H1 (cell line): ENCODE data around the gene MPST. TPM values are rescaled to one million over a fixed set of nuclear protein-coding genes. Genes with fewer than 3 reads are reported as not detected.

Experiments
- CTCF ChIA-PET: fragments of 300-600 bp; sonication (Branson Sonifier 250); formaldehyde crosslinking; loops from one replicate; lab custom pipeline; 2021; ENCODE audit not compliant: partially characterized antibody; lab: Charles Lee
- POLR2A ChIA-PET: fragments of 300-600 bp; sonication (Branson Sonifier 250); formaldehyde crosslinking; loops from one replicate; lab custom pipeline; 2021; ENCODE audit warnings: inconsistent platforms; ENCODE audit not compliant: partially characterized antibody; lab: Charles Lee
- DNase-seq, 2 experiments: peaks; one replicate each; pipeline versions ENCODE4 v3.0.0 to v3.0.0-alpha.2; 2010 to 2022; ENCODE audit warnings: low spot score in 2 of 2, low read depth in 1 of 2, mixed read lengths in 1 of 2
- FAIRE-seq: peaks from 2 replicates; lab custom pipeline; 2011; peaks lifted over from hg19 to GRCh38; lab: Jason Lieb, UNC
- H2AFZ ChIP-seq: 2 replicates; pipeline ENCODE4 v1.8.1; 2012; ENCODE audit warnings: low read length, inconsistent platforms
- H2AK5ac ChIP-seq: 2 replicates; pipeline ENCODE4 v1.6.1; 2013; ENCODE audit warnings: low read depth, low read length
- H2BK120ac ChIP-seq: replicated peaks from 2 replicates; pipeline ENCODE3; 2013; ENCODE audit warnings: low read depth, low read length, inconsistent platforms
- H2BK12ac ChIP-seq: 2 replicates; pipeline ENCODE4 v1.6.1; 2013; ENCODE audit warnings: low read depth, low read length
- H2BK15ac ChIP-seq: 2 replicates; pipeline ENCODE4 v1.6.1; 2013; ENCODE audit warnings: low read length
- H2BK20ac ChIP-seq: 2 replicates; pipeline ENCODE4 v1.6.1; 2013; ENCODE audit warnings: low read length
- H2BK5ac ChIP-seq: 2 replicates; pipeline ENCODE4 v1.6.1; 2013; ENCODE audit warnings: low read depth, low read length
- H3K14ac ChIP-seq: 2 replicates; pipeline ENCODE4 v1.6.1; 2013; ENCODE audit warnings: inconsistent platforms; ENCODE audit not compliant: insufficient read length
- H3K18ac ChIP-seq: 2 replicates; pipeline ENCODE4 v1.6.1; 2013; ENCODE audit warnings: low read length; ENCODE audit errors: extremely low read depth
- H3K23ac ChIP-seq: 2 replicates; pipeline ENCODE4 v1.6.1; 2013; ENCODE audit warnings: inconsistent platforms; ENCODE audit not compliant: insufficient read length
- H3K23me2 ChIP-seq: 2 replicates; pipeline ENCODE4 v1.6.1; 2013; ENCODE audit warnings: low read depth, low read length
- H3K27ac ChIP-seq: 2 replicates; pipeline ENCODE4 v1.6.1; 2011; ENCODE audit warnings: low read depth, low read length, inconsistent platforms
- H3K27me3 ChIP-seq, 4 experiments: replicated peaks in 1 of 4; 1 replicate in 1 of 4; 2 replicates in 3 of 4; pipeline versions ENCODE4 v1.6.1 to v1.8.1; 2011 to 2013; ENCODE audit warnings: low read length in 3 of 4, mild to moderate bottlenecking in 3 of 4, inconsistent platforms in 2 of 4, mixed read lengths in 2 of 4, moderate library complexity in 1 of 4; ENCODE audit not compliant: control insufficient read depth in 3 of 4, insufficient read depth in 3 of 4; ENCODE audit errors: extremely low read depth in 1 of 4
- H3K36me3 ChIP-seq, 4 experiments: 2 replicates each; pipeline versions ENCODE4 v1.6.1 to v1.8.1; 2011 to 2013; ENCODE audit warnings: mild to moderate bottlenecking in 4 of 4, low read length in 3 of 4, moderate library complexity in 2 of 4, control low read depth in 1 of 4, inconsistent platforms in 1 of 4; ENCODE audit not compliant: insufficient read depth in 4 of 4, control insufficient read depth in 2 of 4
- H3K4ac ChIP-seq: replicated peaks from 2 replicates; pipeline ENCODE3; 2013; ENCODE audit warnings: low read length, low read depth, mixed read lengths, inconsistent platforms; ENCODE audit not compliant: insufficient read length
- H3K4me1 ChIP-seq, 4 experiments: replicated peaks in 1 of 4; 1 replicate in 1 of 4; 2 replicates in 3 of 4; pipeline versions ENCODE4 v1.6.1 to v1.8.1; 2011 to 2013; ENCODE audit warnings: low read length in 3 of 4, inconsistent platforms in 2 of 4, mixed read lengths in 1 of 4; ENCODE audit not compliant: insufficient read depth in 4 of 4, control insufficient read depth in 3 of 4
- H3K4me2 ChIP-seq, 2 experiments: 2 replicates each; pipeline versions ENCODE4 v1.6.1 to v1.8.1; 2011 to 2013; ENCODE audit warnings: low read depth in 2 of 2, low read length in 2 of 2, control low read depth in 1 of 2, inconsistent platforms in 1 of 2, mild to moderate bottlenecking in 1 of 2; ENCODE audit not compliant: insufficient read depth in 1 of 2
- H3K4me3 ChIP-seq, 4 experiments: fragments of 200-600, 300-600 bp in 1 of 4; sonication (generic), shearing (Covaris generic), sonication (Bioruptor Twin) in 1 of 4; 2 replicates each; pipeline versions ENCODE4 v1.5.1 to v1.8.1; 2011 to 2016; ENCODE audit warnings: low read length in 4 of 4, low read depth in 3 of 4, control low read depth in 2 of 4, inconsistent platforms in 2 of 4, mild to moderate bottlenecking in 2 of 4, mixed read lengths in 1 of 4, moderate library complexity in 1 of 4; ENCODE audit not compliant: insufficient read depth in 2 of 4; ENCODE audit errors: extremely low read depth in 1 of 4
- H3K56ac ChIP-seq: replicated peaks from 2 replicates; pipeline ENCODE3; 2013; ENCODE audit warnings: low read depth, mild to moderate bottlenecking, mixed read lengths, low read length, inconsistent platforms; ENCODE audit not compliant: insufficient read length
- H3K79me1 ChIP-seq: 2 replicates; pipeline ENCODE4 v1.6.1; 2013; ENCODE audit warnings: low read depth, low read length, control low read depth
- H3K79me2 ChIP-seq, 2 experiments: 2 replicates each; pipeline versions ENCODE4 v1.6.1 to v1.8.1; 2012 to 2013; ENCODE audit warnings: low read length in 2 of 2, mild to moderate bottlenecking in 2 of 2, inconsistent platforms in 1 of 2; ENCODE audit not compliant: insufficient read depth in 2 of 2, control insufficient read depth in 1 of 2
- H3K9ac ChIP-seq, 4 experiments: replicated peaks in 1 of 4; 1 replicate in 1 of 4; 2 replicates in 3 of 4; pipeline versions ENCODE4 v1.6.1 to v1.8.1; 2011 to 2013; ENCODE audit warnings: low read depth in 3 of 4, low read length in 3 of 4, control low read depth in 2 of 4, mild to moderate bottlenecking in 2 of 4, moderate library complexity in 2 of 4, inconsistent platforms in 1 of 4; ENCODE audit errors: extremely low read depth in 1 of 4
- H3K9me3 ChIP-seq, 2 experiments: 2 replicates each; pipeline versions ENCODE4 v1.6.1 to v1.8.1; 2012 to 2013; ENCODE audit warnings: mild to moderate bottlenecking in 2 of 2, moderate library complexity in 2 of 2, control low read depth in 1 of 2, inconsistent platforms in 1 of 2, low read depth in 1 of 2, low read length in 1 of 2, mixed read lengths in 1 of 2; ENCODE audit not compliant: insufficient read depth in 2 of 2
- H4K20me1 ChIP-seq, 2 experiments: replicated peaks in 1 of 2; 2 replicates each; pipeline versions ENCODE3 to v1.8.1; 2011 to 2013; ENCODE audit warnings: inconsistent platforms in 2 of 2, low read length in 2 of 2, mild to moderate bottlenecking in 1 of 2; ENCODE audit not compliant: insufficient read depth in 2 of 2, control insufficient read depth in 1 of 2
- H4K5ac ChIP-seq: 2 replicates; pipeline ENCODE4 v1.6.1; 2013; ENCODE audit warnings: low read length, low read depth, mixed read lengths, inconsistent platforms; ENCODE audit not compliant: insufficient read length
- H4K8ac ChIP-seq: 2 replicates; pipeline ENCODE4 v1.8.0; 2013; ENCODE audit warnings: mild to moderate bottlenecking, moderate library complexity, low read length, inconsistent platforms; ENCODE audit not compliant: insufficient read depth; ENCODE audit errors: extremely low read depth
- H4K91ac ChIP-seq: replicated peaks from 2 replicates; pipeline ENCODE3; 2013; ENCODE audit warnings: low read length, mixed read lengths, inconsistent platforms; ENCODE audit not compliant: insufficient read length
- CEBPB ChIP-seq: IDR thresholded peaks from 2 replicates; pipeline ENCODE4 v1.6.1; 2012; ENCODE audit warnings: low read depth, low read length
- CTCF ChIP-seq, 3 experiments: IDR thresholded peaks; 1 replicate in 2 of 3; 2 replicates in 1 of 3; pipeline versions ENCODE4 v1.5.1 to v1.6.1; 2011; ENCODE audit warnings: low read length in 3 of 3, mild to moderate bottlenecking in 3 of 3, inconsistent platforms in 2 of 3, low read depth in 1 of 3, moderate library complexity in 1 of 3; ENCODE audit not compliant: insufficient read depth in 1 of 3; ENCODE audit errors: control extremely low read depth in 1 of 3
- HDAC6 ChIP-seq: IDR thresholded peaks from one replicate; pipeline ENCODE4 v1.7.1; 2012; ENCODE audit warnings: low read depth, mild to moderate bottlenecking, inconsistent platforms, low read length, moderate library complexity
- POU5F1 ChIP-seq: IDR thresholded peaks from 2 replicates; pipeline ENCODE4 v1.6.1; 2011; ENCODE audit warnings: low read depth, mild to moderate bottlenecking, low read length, moderate library complexity
- RAD21 ChIP-seq, 2 experiments: IDR thresholded peaks in 1 of 2; conservative IDR thresholded peaks in 1 of 2; 2 replicates each; pipeline ENCODE4 v1.6.1; 2011; ENCODE audit warnings: low read depth in 2 of 2, low read length in 2 of 2, improper control_type of control experiment in 1 of 2, inconsistent platforms in 1 of 2, mild to moderate bottlenecking in 1 of 2, moderate library complexity in 1 of 2
- WGBS, 2 experiments: shearing (Covaris generic) in 1 of 2; methylation state at CpG; one replicate each; pipeline versions ENCODE4 v1.1.6 to v1.1.7; 2013 to 2015; ENCODE audit warnings: low lambda C conversion rate in 2 of 2, mixed read lengths in 2 of 2, inconsistent platforms in 1 of 2, low coverage in 1 of 2, missing lambda C conversion rate in 1 of 2; ENCODE audit not compliant: insufficient replicate concordance in 2 of 2, insufficient coverage in 1 of 2, insufficient read length in 1 of 2; ENCODE audit errors: extremely low coverage in 1 of 2, missing lambda C conversion rate in 1 of 2; 5-methylcytosine and 5-hydroxymethylcytosine counted together
- polyA plus RNA-seq, 7 experiments: library from polyadenylated mRNA; depleted of rRNA in 3 of 7; stranded (reverse) in 5 of 7; unstranded in 2 of 7; fragments of >200 nt in 5 of 7; fragments of 200-250 nt in 2 of 7; gene quantifications; 1 replicate in 5 of 7; 2 replicates in 1 of 7; 4 replicates in 1 of 7; pipeline versions ENCODE4 v1.2.1 to v1.2.3, GENCODE V29; 2011 to 2013; ENCODE audit warnings: missing spikeins in 2 of 7, mixed read lengths in 2 of 7
- total RNA-seq: library from RNA; stranded (reverse); fragmentation: NEBNext Ultra II Directional; extraction: Animal tissue kit (Norgen Biotek cat#: 25700); gene quantifications from 2 replicates; pipeline ENCODE4 v1.2.1, GENCODE V29; 2021

Gene MPST
- total and polyA plus RNA-seq, 2 of the 8 experiments (the other 6 are each of a cell fraction or from before 2014, with no cell fraction given): 86.0 to 124 TPM

DNA sequence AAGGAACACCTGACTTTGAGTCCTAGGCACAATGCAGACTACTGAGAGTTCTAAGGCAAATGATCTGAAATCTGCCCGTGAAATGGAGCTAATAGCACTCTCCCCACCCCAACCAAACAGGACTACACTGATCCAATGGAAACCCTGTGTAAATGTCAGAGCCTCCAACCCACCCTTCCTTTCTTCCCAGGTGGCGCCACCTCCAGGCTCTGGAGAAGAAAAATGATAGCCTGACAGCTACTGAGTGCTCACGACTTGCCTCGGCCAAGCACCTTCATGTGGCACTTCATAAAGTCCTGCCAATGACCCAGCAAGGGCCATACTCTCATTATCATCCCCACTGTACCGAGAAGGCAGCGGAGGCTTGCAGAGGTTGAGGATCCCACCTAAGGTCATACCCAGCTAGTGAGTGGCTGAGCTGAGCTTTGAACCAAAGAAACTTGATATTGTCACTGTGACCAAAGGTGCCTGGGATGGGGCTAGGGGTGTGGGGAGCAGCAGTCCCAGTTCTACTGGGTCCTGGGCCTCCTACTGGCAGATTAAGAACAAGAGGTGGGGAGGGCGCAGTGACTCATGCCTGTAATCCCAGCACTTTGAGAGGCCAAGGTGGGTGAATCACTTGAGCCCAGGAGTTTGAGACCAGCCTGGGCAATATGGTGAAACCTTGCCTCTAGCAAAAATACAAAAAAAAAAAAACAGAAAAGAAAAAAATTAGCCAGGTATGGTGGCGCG is 20.8 kb upstream of the MPST start:
- Histone ChIP-seq H3K27ac (no peak overlapping the region), H3K23me2 (no peaks in the 10 kb centered on the region), H3K4me3 (no peak overlapping the region), H3K27me3 (0 out of 7 replicates have a peak, but pooled peaks cover 0 to 3% (median 0%) of the 10 kb centered on the region in 4 experiments), H2AK5ac (no peak overlapping the region), H3K79me1 (no peaks in the 10 kb centered on the region), H3K36me3 (no peaks in the 10 kb centered on the region), H3K18ac (no peak overlapping the region), H3K4ac (no peak overlapping the region), H3K9me3 (no peaks in the 10 kb centered on the region), H3K23ac (no peak overlapping the region), H3K14ac (no peak overlapping the region), H2BK5ac (no peak overlapping the region), H2BK20ac (no peak overlapping the region), H4K8ac (no peak overlapping the region; the same call in 1 of the 2 replicates), H3K56ac (no peak overlapping the region), H4K5ac (no peak overlapping the region), H2BK12ac (peak overlapping the region; percentile 80; the same call in 1 of the 2 replicates), H3K79me2 (no peaks in the 10 kb centered on the region), H3K9ac (no peak overlapping the region), H3K4me2 (no peak overlapping the region; a peak in 1 of 4 replicates), H2BK120ac (no peak overlapping the region)
- 65% methylated on average over 7 of the region's 9 CpGs; no CpG with 5 or more reads in 1 of the 2 experiments for WGBS, 2 experiments
- FAIRE-seq: no peak
- POLR2A ChIA-PET: interaction anchor here (0.7 to 1.3 kb wide), 2 partner anchors 20 to 87 kb away, joined by 3 to 4 read pairs; partner anchors contain the start of genes MPST and TST
- CTCF ChIA-PET: interaction anchor here (0.6 to 3.8 kb wide), 30 partner anchors 8 to 475 kb away, joined by 3 to 26 read pairs (median 4); partner anchors contain the start of genes IFT27 and IL2RB
- no peak for TF ChIP-seq CEBPB
- no peak for TF ChIP-seq POU5F1
- TF ChIP-seq CTCF (IDR thresholded peaks at IDR 0.05; ENCODE audit: control extremely low read depth in 1 of 3, insufficient read depth in 1 of 3, low read depth in 1 of 3, low read length in 3 of 3): peak; percentile 47 to 57 (median 54)
- TF ChIP-seq HDAC6: no peak
- TF ChIP-seq RAD21 (IDR thresholded peaks at IDR 0.05 in 1 of 2, conservative IDR thresholded peaks at IDR 0.05 in 1 of 2; ENCODE audit: low read depth in 2 of 2, low read length in 2 of 2): peak; percentile 34 to 48; a peak in 3 of 4 replicates
- TF ChIP-seq, all 59 proteins: peak for 2
- H4K20me1 ChIP-seq: no peaks in the 10 kb centered on the region
- H3K4me1 ChIP-seq: peaks cover 0 to 7% (median 2%) of the 10 kb centered on the region in 4 experiments; a peak in 6 of 7 replicates
- H2AFZ ChIP-seq: no peak overlapping the region
- H4K91ac ChIP-seq: no peak overlapping the region
- no peak for DNase-seq
- H2BK15ac ChIP-seq: no peak overlapping the region
